Gastrocnemius medialis (tissue), 4 donors: ENCODE data around the gene SYNJ2. TPM values are rescaled to one million over a fixed set of nuclear protein-coding genes. Genes with fewer than 3 reads are reported as not detected.
A peak's percentile ranks its signal among the peaks of the same experiment; 100 is the strongest.

Experiments
- ATAC-seq, 2 donors: fragments of 150-250 bp; one replicate each; pipeline ENCODE4 v1.9.1; 2016
- DNase-seq, 2 donors: peaks; one replicate each; pipeline ENCODE4 v3.0.0-alpha.2; 2019
- H3K27ac ChIP-seq, 4 donors: fragments of 200-600 bp; sonication (generic); 1 replicate in 1 of 4; 2 replicates in 3 of 4; pipeline ENCODE4 v1.5.1; 2016 to 2018; ENCODE audit warnings: mild to moderate bottlenecking in 2 of 4, moderate library complexity in 1 of 4
- H3K27me3 ChIP-seq, 3 donors: fragments of 200-600 bp; sonication (generic) in 2 of 3; 1 replicate in 1 of 3; 2 replicates in 2 of 3; pipeline versions ENCODE4 v1.5.1 to v1.6.0; 2016 to 2019; ENCODE audit warnings: mild to moderate bottlenecking in 1 of 3, moderate library complexity in 1 of 3
- H3K36me3 ChIP-seq, 2 donors: fragments of 200-600 bp; sonication (generic) in 1 of 2; one replicate each; pipeline ENCODE4 v1.5.1; 2017 to 2018
- H3K4me1 ChIP-seq, 2 donors: fragments of 200-600 bp; sonication (generic) in 1 of 2; one replicate each; pipeline ENCODE4 v1.5.1; 2016 to 2017; ENCODE audit warnings: mild to moderate bottlenecking in 2 of 2
- H3K4me3 ChIP-seq, 4 donors: fragments of 200-600 bp; sonication (generic) in 3 of 4; 1 replicate in 1 of 4; 2 replicates in 3 of 4; pipeline ENCODE4 v1.5.1; 2016 to 2019; ENCODE audit warnings: mild to moderate bottlenecking in 2 of 4
- H3K9me3 ChIP-seq, 3 donors: fragments of 200-600 bp; sonication (generic) in 2 of 3; 1 replicate in 1 of 3; 2 replicates in 2 of 3; pipeline ENCODE4 v1.5.1; 2016 to 2019
- POLR2A ChIP-seq, 2 donors: fragments of 450-650 bp; IDR thresholded peaks; one replicate each; pipeline ENCODE4 v1.6.1; 2017; ENCODE audit warnings: antibody characterized with exemption in 2 of 2, mild to moderate bottlenecking in 2 of 2, moderate library complexity in 2 of 2
- in situ Hi-C, 4 donors: fragments of 200-750 bp; cut with MboI; loops; one replicate each; pipeline versions ENCODE4 v1.15.0 to v1.8.0; 2017; ENCODE audit warnings: low sequenced_read_pairs in 4 of 4
- intact Hi-C: fragments of 100-400 bp; cut with DNase I; formaldehyde crosslinking; loops from one replicate; pipeline ENCODE4 v1.15.1; 2023; ENCODE audit warnings: low total_unique reads
- total RNA-seq, 4 donors: library from RNA; depleted of rRNA; stranded (reverse); fragments of >200 nt; gene quantifications; one replicate each; pipeline versions ENCODE4 v1.1.0 to v1.2.3, GENCODE V29; 2016
- TF ChIP-seq, protein P1 (sequence below), 5 experiments: fragments of 450-650 bp in 3 of 5; fragments of 200-600 bp in 2 of 5; sonication (generic) in 2 of 5; IDR thresholded peaks in 4 of 5; conservative IDR thresholded peaks in 1 of 5; 1 replicate in 4 of 5; 2 replicates in 1 of 5; pipeline ENCODE4 v1.5.1; 2016 to 2019; ENCODE audit warnings: antibody characterized with exemption in 5 of 5, mild to moderate bottlenecking in 3 of 5, moderate library complexity in 3 of 5

SYNJ2 gene
- total RNA-seq, 4 donors from 2014 or later: 3.9 to 17.0 (median 7.0) TPM

DNA sequence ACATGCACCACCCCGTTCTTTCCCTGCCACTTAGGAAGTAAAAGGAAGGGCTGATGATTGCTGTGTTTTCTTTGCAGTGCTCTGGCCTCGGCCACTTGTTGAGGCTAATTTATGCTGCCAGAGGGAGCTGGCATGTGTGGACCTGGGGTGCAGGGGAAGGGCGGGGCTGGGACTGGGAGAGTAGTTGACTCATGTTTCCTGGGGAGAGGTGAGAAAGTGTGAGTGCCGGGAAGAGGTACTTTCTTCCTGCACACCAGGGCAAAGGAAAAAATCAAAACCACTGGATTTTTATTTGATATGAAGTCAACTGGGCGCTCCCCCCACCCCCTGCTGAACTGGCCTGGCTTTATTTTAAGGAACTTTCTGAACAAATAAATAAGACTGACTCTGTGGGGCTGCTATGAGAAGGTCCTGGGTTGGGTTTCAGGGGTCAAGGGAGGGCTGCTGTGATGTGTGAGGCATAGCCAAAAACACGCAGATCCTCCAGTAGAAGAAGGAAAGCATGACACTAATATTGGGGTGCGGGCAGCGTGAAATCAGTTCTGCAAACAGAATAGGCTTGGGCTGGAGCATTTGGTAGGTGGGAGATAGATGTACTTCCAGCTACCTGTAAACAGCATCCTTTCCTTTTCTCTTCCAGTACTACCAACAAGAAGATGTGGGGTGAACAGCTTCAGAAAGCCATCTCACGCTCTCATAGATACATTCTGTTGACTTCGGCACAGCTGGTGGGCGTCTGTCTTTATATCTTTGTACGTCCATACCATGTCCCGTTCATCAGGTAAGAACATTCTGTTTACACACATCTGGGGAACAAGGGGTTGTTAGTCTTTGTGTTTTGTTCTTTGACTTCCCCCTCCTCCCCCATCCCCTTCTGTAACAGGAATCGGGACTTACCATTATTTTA, 87.5 kb downstream of the SYNJ2 start:
- Histone ChIP-seq H3K4me1 (peaks cover 0 to 5% of the 10 kb centered on the region in 2 donors), H3K36me3 (peaks cover 0 to 13% of the 10 kb centered on the region in 2 donors), H3K27ac (peak overlapping the region in 3 of 4 donors; percentile 18 to 50 (median 46)), H3K9me3 (no peaks in the 10 kb centered on the region), H3K4me3 (no peak overlapping the region), H3K27me3 (no peaks in the 10 kb centered on the region)
- TF ChIP-seq POLR2A (IDR thresholded peaks at IDR 0.05): no peak
- TF ChIP-seq, protein P1, sequence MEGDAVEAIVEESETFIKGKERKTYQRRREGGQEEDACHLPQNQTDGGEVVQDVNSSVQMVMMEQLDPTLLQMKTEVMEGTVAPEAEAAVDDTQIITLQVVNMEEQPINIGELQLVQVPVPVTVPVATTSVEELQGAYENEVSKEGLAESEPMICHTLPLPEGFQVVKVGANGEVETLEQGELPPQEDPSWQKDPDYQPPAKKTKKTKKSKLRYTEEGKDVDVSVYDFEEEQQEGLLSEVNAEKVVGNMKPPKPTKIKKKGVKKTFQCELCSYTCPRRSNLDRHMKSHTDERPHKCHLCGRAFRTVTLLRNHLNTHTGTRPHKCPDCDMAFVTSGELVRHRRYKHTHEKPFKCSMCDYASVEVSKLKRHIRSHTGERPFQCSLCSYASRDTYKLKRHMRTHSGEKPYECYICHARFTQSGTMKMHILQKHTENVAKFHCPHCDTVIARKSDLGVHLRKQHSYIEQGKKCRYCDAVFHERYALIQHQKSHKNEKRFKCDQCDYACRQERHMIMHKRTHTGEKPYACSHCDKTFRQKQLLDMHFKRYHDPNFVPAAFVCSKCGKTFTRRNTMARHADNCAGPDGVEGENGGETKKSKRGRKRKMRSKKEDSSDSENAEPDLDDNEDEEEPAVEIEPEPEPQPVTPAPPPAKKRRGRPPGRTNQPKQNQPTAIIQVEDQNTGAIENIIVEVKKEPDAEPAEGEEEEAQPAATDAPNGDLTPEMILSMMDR (IDR thresholded peaks at IDR 0.05 in 4 of 5, conservative IDR thresholded peaks at IDR 0.05 in 1 of 5): no peak
- DNase-seq (no peak), ATAC-seq (peak in 1 of 2 donors; percentile 13)
- in situ Hi-C loops (loop anchor here in 1 of 4 donors (10.0 kb wide), 1 partner anchor 84 kb away; the partner anchor contains the start of gene SYNJ2), intact Hi-C loops (no loop called here)

DNA sequence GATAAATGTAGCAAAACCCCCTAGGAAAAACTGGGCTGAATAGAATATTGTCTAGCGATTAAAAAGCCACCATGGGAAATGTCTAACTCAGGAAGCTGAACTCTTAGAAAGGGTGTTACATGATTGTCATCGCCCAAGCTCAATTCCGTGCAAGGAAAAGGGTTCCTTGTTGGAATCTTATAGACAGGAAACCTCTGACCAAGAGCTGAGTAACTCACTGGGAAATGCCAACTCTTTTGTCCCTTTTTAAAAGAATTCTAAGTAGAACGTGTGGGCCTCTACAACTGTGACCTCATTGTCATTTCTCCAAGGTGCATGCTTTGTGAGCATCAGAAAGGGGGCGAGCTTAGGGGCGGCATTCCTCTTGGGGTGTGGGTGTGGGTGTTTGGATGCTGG, 88.1 kb downstream of the SYNJ2 start:
- intact Hi-C loops: no loop called here
- in situ Hi-C loops: loop anchor here (5.0 to 10.0 kb wide), 3 partner anchors 82 to 95 kb away; partner anchors contain the start of gene SYNJ2 (in 1 of the 4)
- H3K27ac ChIP-seq: peak overlapping the region in 2 of 4 donors; percentile 46 to 50

DNA sequence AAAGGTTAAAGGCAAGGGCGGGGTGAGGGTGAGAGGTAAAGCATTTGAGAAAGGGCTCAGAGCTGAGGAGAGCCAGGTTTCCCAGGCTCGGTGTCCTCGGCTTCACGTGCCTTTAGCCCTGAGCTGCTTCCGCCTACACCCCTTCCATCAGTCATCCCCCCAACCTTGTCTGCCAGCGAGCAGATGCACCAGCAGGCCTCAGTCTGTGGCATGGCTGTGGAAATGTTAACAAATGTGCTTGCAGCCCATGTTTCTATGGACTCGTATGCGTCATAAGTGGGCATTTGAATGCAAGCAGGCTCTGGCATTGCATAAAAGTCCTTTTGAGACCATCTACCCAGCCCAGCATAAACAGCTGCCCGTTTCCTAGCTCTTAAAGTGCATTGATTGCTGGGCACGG, 88.8 kb downstream of the SYNJ2 start:
- H3K27ac ChIP-seq: peak overlapping the region in 1 of 4 donors; percentile 50
- in situ Hi-C loops (loop anchor here in 3 of 4 donors (5.0 to 10.0 kb wide), 2 partner anchors 83 to 96 kb away; no protein-coding TSS in a partner anchor), intact Hi-C loops (no loop called here)
- no peaks in the 10 kb centered on the region for H3K9me3 ChIP-seq
- H3K4me1 ChIP-seq: peaks cover 0 to 5% of the 10 kb centered on the region in 2 donors
- TF ChIP-seq, protein P1 (IDR thresholded peaks at IDR 0.05 in 4 of 5, conservative IDR thresholded peaks at IDR 0.05 in 1 of 5): no peak
- TF ChIP-seq POLR2A (IDR thresholded peaks at IDR 0.05): no peak
- no peaks in the 10 kb centered on the region for H3K27me3 ChIP-seq
- peaks cover 0 to 13% of the 10 kb centered on the region in 2 donors for H3K36me3 ChIP-seq
- H3K4me3 ChIP-seq: no peak overlapping the region
- ATAC-seq (no peak), DNase-seq (no peak)

More for the DNA sequence above, 88.1 kb downstream of the SYNJ2 start:
- DNase-seq (no peak), ATAC-seq (no peak)
- Histone ChIP-seq H3K36me3 (peaks cover 0 to 13% of the 10 kb centered on the region in 2 donors), H3K4me3 (no peak overlapping the region), H3K27me3 (no peaks in the 10 kb centered on the region), H3K4me1 (peaks cover 0 to 5% of the 10 kb centered on the region in 2 donors), H3K9me3 (no peaks in the 10 kb centered on the region)
- TF ChIP-seq POLR2A (IDR thresholded peaks at IDR 0.05): no peak
- TF ChIP-seq, protein P1 (IDR thresholded peaks at IDR 0.05 in 4 of 5, conservative IDR thresholded peaks at IDR 0.05 in 1 of 5): no peak

DNA sequence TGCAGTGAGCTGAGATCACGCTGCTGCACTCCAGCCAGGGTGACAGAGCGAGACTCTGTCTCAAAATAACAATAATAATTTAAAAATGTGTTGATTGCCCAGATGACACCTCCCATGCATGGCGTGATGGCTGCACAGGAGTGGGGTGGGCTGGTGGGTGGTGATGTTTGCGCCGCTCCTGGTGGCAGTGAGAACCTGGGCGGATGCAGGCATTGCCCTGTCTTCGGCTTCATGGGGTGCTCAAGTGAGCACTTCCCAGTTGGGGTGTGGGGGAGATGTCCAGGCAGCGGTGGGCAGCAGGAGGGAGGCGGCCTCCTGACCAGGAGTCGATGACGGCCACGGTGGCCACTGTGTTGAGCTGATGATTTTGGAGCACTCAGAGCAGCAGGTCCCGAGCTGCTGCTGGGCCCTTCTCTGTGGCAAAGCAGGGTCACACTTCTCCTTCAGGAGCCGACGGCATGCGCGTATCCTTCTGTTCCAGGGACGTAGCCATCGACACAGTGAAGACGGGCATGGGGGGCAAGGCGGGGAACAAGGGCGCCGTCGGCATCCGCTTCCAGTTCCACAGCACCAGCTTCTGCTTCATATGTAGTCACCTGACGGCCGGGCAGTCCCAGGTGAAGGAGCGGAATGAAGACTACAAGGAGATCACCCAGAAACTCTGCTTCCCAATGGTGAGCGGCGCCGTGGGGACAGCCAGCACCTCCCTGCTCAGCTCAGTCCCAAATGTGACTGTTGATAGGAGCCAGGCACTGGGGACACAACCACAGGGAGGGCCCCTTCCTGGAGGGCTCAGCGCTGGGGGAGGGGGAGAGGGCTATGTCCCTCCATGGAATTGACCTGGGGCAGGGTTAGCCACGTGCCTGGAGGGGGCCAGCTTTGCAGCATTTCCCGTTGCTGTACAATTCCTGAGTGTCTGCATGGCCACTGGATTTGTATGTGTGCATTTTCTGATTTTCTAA, 89.7 kb downstream of the SYNJ2 start:
- in situ Hi-C loops (loop anchor here in 3 of 4 donors (5.0 to 10.0 kb wide), 2 partner anchors 84 to 97 kb away; no protein-coding TSS in a partner anchor), intact Hi-C loops (loop anchor here (1.0 kb wide), 2 partner anchors 90 to 315 kb away; partner anchors contain the start of gene SYNJ2)
- H3K27me3 ChIP-seq: no peaks in the 10 kb centered on the region
- TF ChIP-seq POLR2A (IDR thresholded peaks at IDR 0.05): no peak
- TF ChIP-seq, protein P1 (IDR thresholded peaks at IDR 0.05 in 4 of 5, conservative IDR thresholded peaks at IDR 0.05 in 1 of 5): no peak
- H3K4me1 ChIP-seq: peaks cover 0 to 5% of the 10 kb centered on the region in 2 donors
- DNase-seq (no peak), ATAC-seq (peak in 1 of 2 donors; percentile 12)
- no peak overlapping the region for H3K4me3 ChIP-seq
- H3K9me3 ChIP-seq: no peaks in the 10 kb centered on the region
- no peak overlapping the region for H3K27ac ChIP-seq
- H3K36me3 ChIP-seq: peaks cover 0 to 13% of the 10 kb centered on the region in 2 donors
